H1 (cell line): ENCODE measurements around the gene FKBP1A. TPM values are rescaled to one million over a fixed set of nuclear protein-coding genes. Genes with fewer than 3 reads are reported as not detected.

Experiments
- EGR1 ChIP-seq: IDR thresholded peaks from 2 replicates; pipeline ENCODE4 v1.6.1; 2011; ENCODE audit warnings: low read depth, low read length, borderline replicate concordance
- polyA plus RNA-seq, 7 experiments: library from polyadenylated mRNA; depleted of rRNA in 3 of 7; stranded (reverse) in 5 of 7; unstranded in 2 of 7; fragments of >200 nt in 5 of 7; fragments of 200-250 nt in 2 of 7; gene quantifications; 1 replicate in 5 of 7; 2 replicates in 1 of 7; 4 replicates in 1 of 7; pipeline versions ENCODE4 v1.2.1 to v1.2.3, GENCODE V29; 2011 to 2013; ENCODE audit warnings: missing spikeins in 2 of 7, mixed read lengths in 2 of 7
- total RNA-seq: library from RNA; stranded (reverse); fragmentation: NEBNext Ultra II Directional; extraction: Animal tissue kit (Norgen Biotek cat#: 25700); gene quantifications from 2 replicates; pipeline ENCODE4 v1.2.1, GENCODE V29; 2021

Gene FKBP1A
- total and polyA plus RNA-seq, 2 of the 8 experiments (the other 6 are each of a cell fraction or from before 2014, with no cell fraction given): 250 to 685 TPM

DNA sequence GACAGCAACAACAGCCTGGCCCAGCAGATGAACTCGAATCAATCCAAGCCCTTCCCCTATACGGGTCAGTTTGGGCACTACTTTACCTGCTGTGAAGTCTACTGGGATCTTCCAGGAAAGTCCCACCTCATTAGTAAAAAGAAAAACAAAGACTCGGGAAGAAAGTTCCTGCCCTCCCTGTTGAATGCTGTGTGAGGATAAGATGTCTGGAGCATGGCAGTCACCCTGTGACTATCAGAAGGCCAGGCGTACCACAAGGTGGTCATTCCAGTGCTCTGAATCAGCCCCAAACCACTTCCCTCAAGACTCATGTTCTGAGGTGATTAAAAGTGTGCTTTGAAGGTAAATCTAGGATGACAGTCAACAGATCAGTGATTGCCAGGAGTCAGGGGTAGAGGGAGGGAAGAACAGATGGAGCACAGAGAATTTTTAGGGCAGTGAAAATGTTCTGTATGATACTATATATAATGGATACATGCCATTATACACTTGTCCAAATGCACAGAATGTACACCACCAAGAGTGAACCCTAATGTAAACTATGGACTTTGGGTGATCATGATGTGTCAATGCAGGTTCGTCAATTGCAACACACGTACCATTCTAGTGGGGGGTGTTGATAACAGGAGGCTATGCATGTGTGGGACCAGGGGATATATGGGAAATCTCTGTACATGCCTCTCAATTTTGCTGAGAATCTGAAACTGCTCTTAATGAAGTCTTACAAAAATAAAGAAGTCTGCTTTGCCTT is 14.7 kb downstream of the FKBP1A start (continued):
- no peak for TF ChIP-seq EGR1
